CD14-positive monocyte (primary cell): ENCODE measurements around the gene ABCB9. TPM values are rescaled to one million over a fixed set of nuclear protein-coding genes. Genes with fewer than 3 reads are reported as not detected.

Experiments used
- DNase-seq, 3 donors: peaks; one replicate each; pipeline ENCODE4 v3.0.0-alpha.2; 2011 to 2022
- H2AFZ ChIP-seq: 2 replicates; pipeline ENCODE4 v1.6.0; 2012; ENCODE audit warnings: mild to moderate bottlenecking, low read depth, low read length, inconsistent platforms; ENCODE audit not compliant: insufficient read depth, poor library complexity, severe bottlenecking
- H3K27ac ChIP-seq, 2 donors: 1 replicate in 1 of 2; 2 replicates in 1 of 2; pipeline ENCODE4 v1.5.1; 2012 to 2013; ENCODE audit warnings: low read length in 2 of 2, control low read depth in 1 of 2, inconsistent platforms in 1 of 2, low read depth in 1 of 2, mild to moderate bottlenecking in 1 of 2
- H3K27me3 ChIP-seq, 2 donors: one replicate each; pipeline versions ENCODE4 v1.6.0 to v1.6.1; 2011 to 2013; ENCODE audit warnings: low read length in 2 of 2; ENCODE audit not compliant: control insufficient read depth in 2 of 2, insufficient read depth in 2 of 2
- H3K36me3 ChIP-seq, 2 donors: replicated peaks in 1 of 2; 1 replicate in 1 of 2; 2 replicates in 1 of 2; pipeline versions ENCODE4 v1.5.1 to v1.6.1; 2012 to 2013; ENCODE audit warnings: low read length in 2 of 2, control low read depth in 1 of 2, inconsistent platforms in 1 of 2, mild to moderate bottlenecking in 1 of 2; ENCODE audit not compliant: insufficient read depth in 2 of 2, control insufficient read depth in 1 of 2
- H3K4me1 ChIP-seq, 2 donors: 1 replicate in 1 of 2; 2 replicates in 1 of 2; pipeline versions ENCODE4 v1.5.1 to v1.6.1; 2012 to 2013; ENCODE audit warnings: low read length in 2 of 2, control low read depth in 1 of 2, inconsistent platforms in 1 of 2, mild to moderate bottlenecking in 1 of 2, moderate library complexity in 1 of 2; ENCODE audit not compliant: insufficient read depth in 2 of 2, control insufficient read depth in 1 of 2
- H3K4me2 ChIP-seq: replicated peaks from 2 replicates; pipeline ENCODE3; 2012; ENCODE audit warnings: low read length, moderate library complexity, mild to moderate bottlenecking; ENCODE audit not compliant: poor library complexity, severe bottlenecking; ENCODE audit errors: extremely low read depth
- H3K4me3 ChIP-seq, 3 experiments: fragments of 200-600 bp in 1 of 3; sonication (generic) in 1 of 3; replicated peaks in 1 of 3; 1 replicate in 2 of 3; 2 replicates in 1 of 3; pipeline ENCODE4 v1.5.1; 2011 to 2013; ENCODE audit warnings: low read length in 3 of 3, mild to moderate bottlenecking in 3 of 3, control low read depth in 2 of 3, low read depth in 2 of 3, inconsistent platforms in 1 of 3, moderate library complexity in 1 of 3
- H3K79me2 ChIP-seq: 2 replicates; pipeline ENCODE4 v1.6.0; 2012; ENCODE audit warnings: mild to moderate bottlenecking, control low read depth, inconsistent platforms, low read length, moderate library complexity; ENCODE audit not compliant: insufficient read depth
- H3K9ac ChIP-seq: 2 replicates; pipeline ENCODE4 v1.6.0; 2017; ENCODE audit warnings: low read length, mild to moderate bottlenecking; ENCODE audit not compliant: insufficient read depth, poor library complexity, severe bottlenecking
- H3K9me3 ChIP-seq, 2 donors: replicated peaks in 1 of 2; 1 replicate in 1 of 2; 2 replicates in 1 of 2; pipeline versions ENCODE4 v1.5.1 to v1.6.1; 2012 to 2013; ENCODE audit warnings: low read length in 2 of 2, control low read depth in 1 of 2; ENCODE audit not compliant: control insufficient read depth in 1 of 2, insufficient read depth in 1 of 2
- H4K20me1 ChIP-seq: 2 replicates; pipeline ENCODE4 v1.6.0; 2012; ENCODE audit warnings: mild to moderate bottlenecking, low read length, control low read depth, moderate library complexity; ENCODE audit not compliant: insufficient read depth
- H3K27ac Mint-ChIP-seq, 7 donors: one replicate each; pipeline ENCODE4 v1.8.0; 2020; ENCODE audit warnings: mild to moderate bottlenecking in 7 of 7, mixed read lengths in 7 of 7, moderate library complexity in 6 of 7, inconsistent platforms in 2 of 7
- H3K27me3 Mint-ChIP-seq, 3 donors: one replicate each; pipeline ENCODE4 v1.8.0; 2021 to 2022; ENCODE audit warnings: low read depth in 3 of 3, mild to moderate bottlenecking in 3 of 3, mixed read lengths in 3 of 3, moderate library complexity in 3 of 3, inconsistent platforms in 1 of 3
- H3K36me3 Mint-ChIP-seq, 2 donors: one replicate each; pipeline ENCODE4 v1.8.0; 2020; ENCODE audit warnings: mixed read lengths in 2 of 2, inconsistent platforms in 1 of 2, mild to moderate bottlenecking in 1 of 2
- H3K4me1 Mint-ChIP-seq: one replicate; pipeline ENCODE4 v1.8.0; 2020; ENCODE audit warnings: mild to moderate bottlenecking, mixed read lengths
- H3K4me3 Mint-ChIP-seq, 2 donors: one replicate each; pipeline ENCODE4 v1.8.0; 2020; ENCODE audit warnings: mild to moderate bottlenecking in 2 of 2, mixed read lengths in 2 of 2, moderate library complexity in 1 of 2
- H3K9me3 Mint-ChIP-seq, 7 donors: one replicate each; pipeline ENCODE4 v1.8.0; 2020 to 2022; ENCODE audit warnings: mixed read lengths in 7 of 7, mild to moderate bottlenecking in 6 of 7, moderate library complexity in 6 of 7, inconsistent platforms in 2 of 7
- WGBS: methylation state at CpG from one replicate; pipeline ENCODE4 v1.1.5; 2013; ENCODE audit warnings: missing lambda C conversion rate; ENCODE audit not compliant: insufficient coverage; 5-methylcytosine and 5-hydroxymethylcytosine counted together
- intact Hi-C, 2 donors: fragments of 100-400 bp; cut with micrococcal nuclease; formaldehyde crosslinking; loops; one replicate each; pipeline versions ENCODE4 v1.15.0 to v1.15.1; 2023
- polyA plus RNA-seq, 3 donors: library from polyadenylated mRNA; depleted of rRNA in 1 of 3; unstranded in 2 of 3; stranded (reverse) in 1 of 3; fragments of 300-500 nt in 2 of 3; fragments of >200 nt in 1 of 3; fragmentation: Illumina TruSeq in 2 of 3; gene quantifications; 1 replicate in 2 of 3; 2 replicates in 1 of 3; pipeline ENCODE4 v1.2.3, GENCODE V29; 2012 to 2021
- TF ChIP-seq, protein P1 (sequence below): fragments of 200-600 bp; IDR thresholded peaks from one replicate; pipeline ENCODE4 v1.8.0; 2022; ENCODE audit warnings: antibody characterized with exemption, mild to moderate bottlenecking

The ABCB9 gene
- polyA plus RNA-seq, 3 donors, result 0.14 to 1.2 (median 0.22) TPM

DNA sequence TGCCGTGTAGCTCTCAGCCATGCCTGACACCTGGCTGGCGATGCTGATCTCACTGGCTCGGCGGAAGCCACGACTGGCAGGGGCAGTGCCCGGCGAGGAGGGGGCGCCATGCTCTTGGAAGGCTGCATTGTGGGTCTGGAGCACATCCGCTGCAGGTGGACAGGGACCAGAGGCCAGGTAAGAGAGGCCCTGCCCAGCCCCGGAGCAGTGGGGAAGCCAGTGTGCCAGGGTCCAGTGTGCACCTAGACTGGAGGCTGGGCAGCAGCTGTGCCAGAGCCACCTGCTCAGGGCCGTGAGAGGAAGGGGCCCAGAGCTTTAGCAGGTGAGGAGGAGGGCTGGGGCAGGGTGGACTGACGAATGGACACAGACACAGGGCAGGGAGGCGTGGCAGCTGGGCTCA lies 24.3 kb upstream of the ABCB9 start:
- Histone ChIP-seq H3K4me3 (no peak overlapping the region), H3K4me1 (peaks cover 0 to under 1% of the 10 kb centered on the region in 2 donors), H3K9me3 (no peaks in the 10 kb centered on the region), H3K27me3 (no peaks in the 10 kb centered on the region), H2AFZ (no peak overlapping the region), H3K27ac (no peak overlapping the region), H4K20me1 (no peaks in the 10 kb centered on the region), H3K79me2 (no peaks in the 10 kb centered on the region), H3K36me3 (no peaks in the 10 kb centered on the region), H3K4me2 (no peak overlapping the region), H3K9ac (no peak overlapping the region)
- Mint-ChIP-seq H3K36me3 (no peaks in the 10 kb centered on the region), H3K27ac (no peak overlapping the region), H3K9me3 (no peaks in the 10 kb centered on the region), H3K4me1 (peaks cover under 1% of the 10 kb centered on the region), H3K27me3 (peaks cover 0 to 2% (median 0%) of the 10 kb centered on the region in 3 donors), H3K4me3 (no peak overlapping the region)
- TF ChIP-seq, protein P1, sequence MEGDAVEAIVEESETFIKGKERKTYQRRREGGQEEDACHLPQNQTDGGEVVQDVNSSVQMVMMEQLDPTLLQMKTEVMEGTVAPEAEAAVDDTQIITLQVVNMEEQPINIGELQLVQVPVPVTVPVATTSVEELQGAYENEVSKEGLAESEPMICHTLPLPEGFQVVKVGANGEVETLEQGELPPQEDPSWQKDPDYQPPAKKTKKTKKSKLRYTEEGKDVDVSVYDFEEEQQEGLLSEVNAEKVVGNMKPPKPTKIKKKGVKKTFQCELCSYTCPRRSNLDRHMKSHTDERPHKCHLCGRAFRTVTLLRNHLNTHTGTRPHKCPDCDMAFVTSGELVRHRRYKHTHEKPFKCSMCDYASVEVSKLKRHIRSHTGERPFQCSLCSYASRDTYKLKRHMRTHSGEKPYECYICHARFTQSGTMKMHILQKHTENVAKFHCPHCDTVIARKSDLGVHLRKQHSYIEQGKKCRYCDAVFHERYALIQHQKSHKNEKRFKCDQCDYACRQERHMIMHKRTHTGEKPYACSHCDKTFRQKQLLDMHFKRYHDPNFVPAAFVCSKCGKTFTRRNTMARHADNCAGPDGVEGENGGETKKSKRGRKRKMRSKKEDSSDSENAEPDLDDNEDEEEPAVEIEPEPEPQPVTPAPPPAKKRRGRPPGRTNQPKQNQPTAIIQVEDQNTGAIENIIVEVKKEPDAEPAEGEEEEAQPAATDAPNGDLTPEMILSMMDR, result no peak
- WGBS, result 95% methylated on average over 11 of the region's 13 CpGs
- no peak for DNase-seq
- intact Hi-C loops, result no loop called here

DNA sequence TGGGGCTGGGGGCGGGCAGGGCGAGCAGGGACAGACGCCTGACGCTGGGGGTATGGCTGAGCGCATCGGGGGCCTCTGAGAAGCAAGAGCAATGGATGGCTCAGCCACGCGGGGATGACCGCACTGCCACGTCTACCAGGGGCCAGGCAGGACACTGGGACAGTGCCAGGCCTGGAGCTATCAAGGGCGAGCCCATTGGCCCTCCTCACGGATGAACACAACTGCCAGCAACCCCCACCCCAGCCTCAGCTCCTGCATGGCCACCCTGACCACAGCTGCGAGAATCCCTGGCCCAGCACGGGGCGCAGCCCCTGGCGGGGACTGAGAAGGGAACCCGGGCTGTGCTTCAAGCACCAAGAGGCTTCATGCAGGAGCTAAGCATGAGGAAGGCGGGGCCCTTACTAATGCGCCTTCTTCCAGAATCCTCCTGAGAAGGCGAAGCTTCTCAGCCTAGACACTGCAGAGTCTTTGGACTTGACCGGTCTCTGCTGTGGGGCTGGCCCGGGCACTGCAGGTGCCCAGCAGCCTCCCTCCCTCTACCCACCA lies 23.7 kb upstream of the ABCB9 start:
- Histone ChIP-seq H3K9ac (no peak overlapping the region), H3K4me3 (no peak overlapping the region), H4K20me1 (no peaks in the 10 kb centered on the region), H3K27ac (no peak overlapping the region), H3K36me3 (no peaks in the 10 kb centered on the region), H3K9me3 (no peaks in the 10 kb centered on the region), H3K27me3 (no peaks in the 10 kb centered on the region), H3K4me1 (peaks cover 6 to 7% of the 10 kb centered on the region in 2 donors), H3K4me2 (no peak overlapping the region), H2AFZ (no peak overlapping the region), H3K79me2 (no peaks in the 10 kb centered on the region)
- Mint-ChIP-seq H3K9me3 (no peaks in the 10 kb centered on the region), H3K36me3 (no peaks in the 10 kb centered on the region), H3K27me3 (peaks cover 0 to 2% (median 0%) of the 10 kb centered on the region in 3 donors), H3K4me1 (peaks cover 6% of the 10 kb centered on the region), H3K27ac (no peak overlapping the region), H3K4me3 (no peak overlapping the region)
- TF ChIP-seq, protein P1, result no peak
- 95% methylated on average over 14 of the region's 22 CpGs for whole genome bisulfite sequencing
- no peak for DNase-seq
- intact Hi-C loops, result no loop called here
